Smooth muscle cell of the pulmonary artery (primary cell): Measurements from ENCODE around the gene ECHDC3. TPM values are rescaled to one million over a fixed set of nuclear protein-coding genes. Genes with fewer than 3 reads are reported as not detected.

Experiments
- total RNA-seq: library from RNA; depleted of rRNA; stranded (reverse); fragments of >200 nt; gene quantifications from 2 replicates; pipeline ENCODE4 v1.2.3, GENCODE V29; 2014

Gene ECHDC3, protein sequence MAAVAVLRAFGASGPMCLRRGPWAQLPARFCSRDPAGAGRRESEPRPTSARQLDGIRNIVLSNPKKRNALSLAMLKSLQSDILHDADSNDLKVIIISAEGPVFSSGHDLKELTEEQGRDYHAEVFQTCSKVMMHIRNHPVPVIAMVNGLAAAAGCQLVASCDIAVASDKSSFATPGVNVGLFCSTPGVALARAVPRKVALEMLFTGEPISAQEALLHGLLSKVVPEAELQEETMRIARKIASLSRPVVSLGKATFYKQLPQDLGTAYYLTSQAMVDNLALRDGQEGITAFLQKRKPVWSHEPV
- total RNA-seq, result 2.1 and 4.4 TPM in 2 replicates

DNA sequence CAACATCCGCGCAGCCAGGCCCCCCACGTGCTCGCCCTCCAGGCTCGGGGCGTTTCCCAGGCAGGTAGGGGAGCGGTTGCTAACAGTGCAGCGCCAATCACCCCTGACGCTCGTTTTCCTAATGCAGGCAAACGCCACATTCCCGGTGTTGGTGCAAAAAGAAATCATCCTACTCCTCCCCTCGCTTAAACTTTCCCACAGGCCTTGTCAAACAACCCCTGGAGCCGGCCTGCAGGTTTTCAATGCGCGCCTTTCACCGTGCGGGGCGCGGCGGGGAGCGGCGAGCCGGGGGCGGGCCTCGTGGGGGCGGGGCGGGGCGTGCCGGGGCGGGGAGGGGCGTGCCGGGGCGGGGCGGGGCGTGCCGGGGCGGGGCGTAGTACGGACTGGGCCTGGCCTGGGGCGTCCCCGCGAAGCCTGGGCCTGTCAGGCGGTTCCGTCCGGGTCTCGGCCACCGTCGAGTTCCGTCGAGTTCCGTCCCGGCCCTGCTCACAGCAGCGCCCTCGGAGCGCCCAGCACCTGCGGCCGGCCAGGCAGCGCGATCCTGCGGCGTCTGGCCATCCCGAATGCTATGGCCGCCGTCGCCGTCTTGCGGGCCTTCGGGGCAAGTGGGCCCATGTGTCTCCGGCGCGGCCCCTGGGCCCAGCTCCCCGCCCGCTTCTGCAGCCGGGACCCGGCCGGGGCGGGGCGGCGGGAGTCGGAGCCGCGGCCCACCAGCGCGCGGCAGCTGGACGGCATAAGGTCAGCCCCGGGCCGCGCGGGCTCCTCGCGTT is at the start of gene ECHDC3:
TSS of gene ECHDC3 (plus strand) at position 374 of the 770 bp plus-strand sequence. CDS start at position 569, 195 bp downstream.

Other genes with a start within 250 kb of the ECHDC3 start
- 9.9 and 11.7 TPM in 2 replicates for gene USP6NL, start 130.7 kb upstream of the ECHDC3 start, total RNA-seq
- gene PROSER2, start 81.0 kb downstream of the ECHDC3 start, total RNA-seq, result 0.98 and 1.9 TPM in 2 replicates